H1 (cell line): ENCODE data around the gene TUBA4B. TPM values are rescaled to one million over a fixed set of nuclear protein-coding genes. Genes with fewer than 3 reads are reported as not detected.

ENCODE experiments used
- JUN ChIP-seq: IDR thresholded peaks from 2 replicates; pipeline ENCODE4 v1.6.1; 2011; ENCODE audit warnings: low read depth, mild to moderate bottlenecking, improper control_type of control experiment, low read length
- KDM4A ChIP-seq: IDR thresholded peaks from one replicate; pipeline ENCODE4 v1.7.1; 2012; ENCODE audit warnings: low read depth, mild to moderate bottlenecking, moderate library complexity, low read length, inconsistent platforms; ENCODE audit not compliant: severe bottlenecking
- MAX ChIP-seq: IDR thresholded peaks from 2 replicates; pipeline ENCODE4 v1.6.1; 2012; ENCODE audit warnings: inconsistent platforms
- PHF8 ChIP-seq: fragments of 200-600 bp; sonication (generic); conservative IDR thresholded peaks from 2 replicates; pipeline ENCODE4 v1.7.1; 2012; ENCODE audit warnings: low read depth, mild to moderate bottlenecking, inconsistent platforms, low read length, moderate library complexity
- POU5F1 ChIP-seq: IDR thresholded peaks from 2 replicates; pipeline ENCODE4 v1.6.1; 2011; ENCODE audit warnings: low read depth, mild to moderate bottlenecking, low read length, moderate library complexity
- RFX5 ChIP-seq: IDR thresholded peaks from 2 replicates; pipeline ENCODE4 v1.6.1; 2011; ENCODE audit warnings: low read depth, low read length, improper control_type of control experiment, borderline replicate concordance
- SP1 ChIP-seq: IDR thresholded peaks from 2 replicates; pipeline ENCODE4 v1.6.1; 2011; ENCODE audit warnings: low read depth, low read length
- SP2 ChIP-seq: IDR thresholded peaks from 2 replicates; pipeline ENCODE4 v1.6.1; 2012; ENCODE audit warnings: mild to moderate bottlenecking, low read length, inconsistent platforms
- polyA plus RNA-seq, 7 experiments: library from polyadenylated mRNA; depleted of rRNA in 3 of 7; stranded (reverse) in 5 of 7; unstranded in 2 of 7; fragments of >200 nt in 5 of 7; fragments of 200-250 nt in 2 of 7; gene quantifications; 1 replicate in 5 of 7; 2 replicates in 1 of 7; 4 replicates in 1 of 7; pipeline versions ENCODE4 v1.2.1 to v1.2.3, GENCODE V29; 2011 to 2013; ENCODE audit warnings: missing spikeins in 2 of 7, mixed read lengths in 2 of 7
- total RNA-seq: library from RNA; stranded (reverse); fragmentation: NEBNext Ultra II Directional; extraction: Animal tissue kit (Norgen Biotek cat#: 25700); gene quantifications from 2 replicates; pipeline ENCODE4 v1.2.1, GENCODE V29; 2021

The TUBA4B gene
- total and polyA plus RNA-seq, 2 of the 8 experiments (the other 6 are each of a cell fraction or from before 2014, with no cell fraction given): 0.08 to 0.24 TPM

DNA sequence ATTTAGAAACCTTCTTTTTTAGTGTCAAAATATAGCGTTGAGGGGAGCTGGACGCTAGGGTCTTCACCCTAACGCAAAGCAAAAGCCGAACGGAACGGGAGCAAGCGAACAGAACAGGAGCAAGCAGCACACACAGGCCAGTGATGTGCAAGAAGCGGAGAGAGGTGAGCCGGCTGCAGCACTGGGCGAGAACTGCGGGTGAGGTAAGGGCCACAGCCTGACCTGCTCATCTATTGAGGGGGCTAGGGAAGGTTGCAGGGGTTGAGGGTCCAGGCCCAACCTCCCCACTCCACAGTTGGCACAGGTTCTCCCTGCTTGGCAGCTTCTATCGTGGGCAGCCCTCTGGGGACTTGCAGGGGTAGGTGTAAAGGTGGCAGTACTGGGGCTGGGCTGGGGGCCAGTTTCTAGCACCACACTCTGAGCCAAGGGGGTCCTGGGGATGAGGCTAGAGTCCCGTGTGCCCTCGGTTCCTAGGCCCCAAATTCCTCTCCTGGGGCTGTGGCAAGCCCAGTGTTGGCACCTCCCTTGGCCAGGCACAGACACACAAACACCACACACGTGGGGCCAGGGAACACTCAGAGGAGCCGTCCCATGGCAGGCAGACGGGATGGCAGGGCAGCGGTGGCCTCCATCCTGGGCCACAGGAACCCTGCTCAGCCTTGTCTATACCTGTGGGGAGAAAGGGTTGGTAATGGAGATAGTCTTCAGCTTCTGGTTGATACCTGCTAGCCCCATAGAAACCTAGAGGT is 33.1 kb upstream of the TUBA4B start (continued):
- TF ChIP-seq POU5F1: no peak
- no peak for TF ChIP-seq SP2
- TF ChIP-seq KDM4A: no peak
- no peak for TF ChIP-seq JUN
- no peak for TF ChIP-seq SP1
- TF ChIP-seq RFX5: no peak
- no peak for TF ChIP-seq MAX
- TF ChIP-seq PHF8: no peak
